VCaP (cell line): ENCODE results near the gene FPR2.

ENCODE experiments used
- H3K27ac ChIP-seq: fragments of 450-650 bp; 2 replicates; pipeline ENCODE4 v1.5.1; 2017
- TF ChIP-seq, protein P1 (sequence below): fragments of 450-650 bp; conservative IDR thresholded peaks from 2 replicates; pipeline ENCODE4 v1.5.1; 2017; ENCODE audit warnings: mild to moderate bottlenecking, moderate library complexity

The FPR2 gene

DNA sequence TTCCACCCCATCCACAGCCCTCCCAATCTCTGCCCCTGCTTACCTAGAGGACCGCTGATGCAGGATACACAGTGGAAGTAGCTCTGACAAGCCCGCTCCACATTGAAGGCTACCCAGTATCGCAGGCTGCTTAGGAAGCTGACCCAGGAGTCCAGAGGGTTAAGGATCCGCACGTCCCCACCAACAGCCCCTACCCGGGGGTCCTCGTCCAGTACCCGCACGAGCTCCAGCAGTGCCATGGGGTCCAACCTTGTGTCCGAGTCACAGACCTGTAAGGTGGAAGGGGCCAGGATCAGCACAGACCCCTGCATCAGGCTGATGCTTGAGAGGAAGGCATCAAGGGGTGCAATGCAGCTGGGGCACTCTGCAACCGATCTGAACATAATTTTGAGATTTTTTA is 44.1 kb upstream of the FPR2 start:
- H3K27ac ChIP-seq = no peak overlapping the region
- TF ChIP-seq, protein P1, sequence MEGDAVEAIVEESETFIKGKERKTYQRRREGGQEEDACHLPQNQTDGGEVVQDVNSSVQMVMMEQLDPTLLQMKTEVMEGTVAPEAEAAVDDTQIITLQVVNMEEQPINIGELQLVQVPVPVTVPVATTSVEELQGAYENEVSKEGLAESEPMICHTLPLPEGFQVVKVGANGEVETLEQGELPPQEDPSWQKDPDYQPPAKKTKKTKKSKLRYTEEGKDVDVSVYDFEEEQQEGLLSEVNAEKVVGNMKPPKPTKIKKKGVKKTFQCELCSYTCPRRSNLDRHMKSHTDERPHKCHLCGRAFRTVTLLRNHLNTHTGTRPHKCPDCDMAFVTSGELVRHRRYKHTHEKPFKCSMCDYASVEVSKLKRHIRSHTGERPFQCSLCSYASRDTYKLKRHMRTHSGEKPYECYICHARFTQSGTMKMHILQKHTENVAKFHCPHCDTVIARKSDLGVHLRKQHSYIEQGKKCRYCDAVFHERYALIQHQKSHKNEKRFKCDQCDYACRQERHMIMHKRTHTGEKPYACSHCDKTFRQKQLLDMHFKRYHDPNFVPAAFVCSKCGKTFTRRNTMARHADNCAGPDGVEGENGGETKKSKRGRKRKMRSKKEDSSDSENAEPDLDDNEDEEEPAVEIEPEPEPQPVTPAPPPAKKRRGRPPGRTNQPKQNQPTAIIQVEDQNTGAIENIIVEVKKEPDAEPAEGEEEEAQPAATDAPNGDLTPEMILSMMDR = no peak

DNA sequence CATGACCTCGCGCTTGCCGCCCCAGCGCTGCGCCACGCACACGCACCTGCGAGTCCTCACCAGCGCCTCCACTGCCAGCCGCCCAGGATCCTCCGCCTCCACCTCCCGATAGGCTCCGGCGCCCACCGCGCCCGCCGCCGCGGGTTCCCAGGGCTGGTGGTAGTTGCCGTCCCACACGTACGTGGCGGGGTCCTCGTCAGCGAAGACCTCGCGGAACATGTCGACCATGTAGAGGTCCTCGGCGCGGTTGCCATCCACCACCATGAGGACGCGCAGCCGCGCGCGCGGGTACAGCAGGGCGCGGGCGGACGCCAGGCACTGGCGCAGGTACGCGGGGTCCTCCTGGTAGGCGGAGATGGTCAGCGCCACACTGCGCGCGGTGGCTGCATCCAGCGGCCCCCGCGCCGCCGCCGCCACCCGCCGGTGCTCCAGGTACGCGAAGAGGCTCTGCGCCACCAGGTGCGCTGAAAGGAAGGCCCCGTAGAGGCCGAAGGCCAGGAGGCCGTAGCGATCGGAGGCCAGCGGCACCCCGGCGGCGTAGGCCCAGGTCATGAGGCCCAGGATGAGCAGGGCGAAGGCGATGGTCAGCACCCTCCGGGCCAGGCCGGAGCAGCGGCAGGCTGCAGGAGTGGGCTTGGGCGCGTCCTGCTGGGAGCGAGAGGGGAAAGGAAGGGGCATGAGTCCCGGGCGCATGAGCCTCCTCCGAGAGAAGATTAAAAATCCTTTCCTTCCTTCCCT is 41.6 kb upstream of the FPR2 start:
- TF ChIP-seq, protein P1 = no peak
- no peak overlapping the region for H3K27ac ChIP-seq

DNA sequence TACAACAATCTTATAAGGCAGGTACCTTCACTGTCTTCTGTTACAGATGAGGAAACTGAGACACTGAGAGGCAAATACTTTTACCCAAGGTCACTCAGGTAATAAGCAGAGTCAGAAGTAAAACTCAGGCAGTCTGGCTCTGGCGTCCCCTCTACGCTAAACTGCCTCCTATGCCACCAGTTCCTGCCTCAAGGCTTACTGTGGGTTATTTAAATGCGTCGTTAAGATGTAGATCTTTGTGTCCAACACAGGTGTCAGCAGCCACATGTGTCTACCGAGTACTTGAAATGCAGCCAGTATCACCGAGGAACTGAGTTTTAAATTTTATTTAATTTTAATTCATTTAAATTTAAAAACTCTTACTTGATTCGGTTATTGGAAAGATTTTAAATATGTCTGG is 39.1 kb upstream of the FPR2 start:
- no peak overlapping the region for H3K27ac ChIP-seq
- TF ChIP-seq, protein P1 = no peak

DNA sequence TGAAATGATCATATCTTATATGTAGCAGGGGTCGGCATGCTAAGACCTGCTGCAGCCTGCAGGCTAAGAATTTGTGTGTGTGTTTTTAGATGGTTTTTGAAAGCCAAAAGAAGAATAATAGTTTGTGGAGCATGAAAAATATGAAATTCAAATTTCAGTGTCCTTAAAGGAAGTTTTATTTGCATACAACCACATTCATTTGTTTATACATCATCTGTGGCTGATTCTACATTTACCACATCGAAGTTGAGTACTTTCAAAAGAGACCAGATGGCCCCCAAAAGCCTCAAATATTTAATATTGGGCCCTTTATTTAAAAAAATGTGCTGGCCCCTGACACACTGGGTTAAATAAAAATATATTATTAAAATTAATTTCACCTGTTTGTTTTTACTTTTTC is 38.5 kb upstream of the FPR2 start:
- TF ChIP-seq, protein P1 = no peak
- H3K27ac ChIP-seq = no peak overlapping the region

DNA sequence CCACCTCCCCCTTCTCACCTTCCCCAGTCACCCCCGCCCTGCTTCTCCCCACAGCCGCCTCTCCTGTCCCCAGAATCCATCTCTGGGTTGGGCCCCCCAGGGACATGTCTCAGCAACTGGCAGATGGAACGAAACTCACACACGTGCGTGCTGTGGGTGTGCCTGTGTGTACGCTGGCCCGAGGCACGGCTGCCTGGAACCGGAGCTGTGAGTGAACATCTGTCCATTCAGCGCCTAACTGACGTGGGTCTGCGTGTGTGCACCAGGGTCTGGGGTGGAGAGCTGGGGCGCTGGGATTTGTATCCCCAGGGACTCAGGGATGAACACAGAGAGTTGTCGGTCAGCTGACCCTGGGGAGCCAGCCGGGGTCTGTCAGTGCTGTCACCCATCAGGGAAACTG is 36.4 kb upstream of the FPR2 start:
- TF ChIP-seq, protein P1 = no peak
- H3K27ac ChIP-seq = no peak overlapping the region

DNA sequence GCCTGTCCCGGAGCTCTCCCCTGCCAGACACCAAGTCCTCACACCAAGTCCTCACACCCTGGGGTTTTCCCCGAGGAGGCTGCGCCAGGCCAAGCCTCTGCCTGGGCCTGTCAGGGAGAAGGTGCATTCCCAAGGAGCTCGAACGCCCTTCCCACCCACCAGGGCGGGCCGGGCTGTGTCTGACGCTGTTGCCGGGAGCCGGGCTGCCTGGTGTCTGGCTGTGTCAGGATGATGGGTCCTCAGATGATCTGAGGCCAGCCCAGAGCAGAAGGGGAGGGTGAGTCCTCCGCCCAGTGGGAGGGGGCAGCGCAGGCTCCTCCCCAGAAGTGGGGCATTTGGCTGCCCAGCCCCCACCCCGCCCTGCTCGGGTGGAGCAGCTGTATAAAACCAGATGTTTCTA is 34.9 kb upstream of the FPR2 start:
- H3K27ac ChIP-seq = no peak overlapping the region
- TF ChIP-seq, protein P1 = no peak

DNA sequence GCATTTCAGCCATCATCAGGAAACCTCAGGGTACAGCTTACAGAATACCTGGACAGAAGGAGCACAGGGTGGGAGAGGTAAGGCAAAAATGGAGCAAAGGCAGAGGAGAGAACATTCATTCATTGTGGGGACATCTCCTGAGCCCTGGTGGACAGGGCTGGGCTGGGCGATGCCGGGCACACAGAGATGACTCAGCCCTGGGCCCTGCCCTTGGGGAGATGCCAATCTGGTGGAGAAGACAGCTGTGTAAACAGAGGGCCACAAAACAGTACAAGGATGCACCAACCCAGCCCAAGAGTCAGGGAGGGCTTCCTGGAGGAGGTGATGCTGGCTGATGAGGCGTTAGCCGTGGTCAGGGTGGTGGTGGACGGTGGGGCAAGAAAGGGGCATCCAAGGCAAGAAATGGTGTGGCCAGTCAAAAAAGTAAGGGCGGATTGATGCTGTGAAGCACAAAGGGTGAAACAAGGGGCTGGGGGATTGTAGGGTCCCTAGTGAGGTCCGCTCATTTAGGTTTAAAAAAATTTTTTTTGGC is 33.6 kb upstream of the FPR2 start:
- H3K27ac ChIP-seq = no peak overlapping the region
- TF ChIP-seq, protein P1 = no peak
